GM21423 (cell line): ENCODE data around the gene MNT.
"Not testable (repeated sequence)": the region's sequence is repeated elsewhere in the genome, so short reads cannot be mapped to it uniquely, and the experiment has no call there.

Source experiments
- ATAC-seq: cut with Tn5 transposase; IDR thresholded peaks from one replicate; pipeline ENCODE4 v1.9.1; 2021; ENCODE audit warnings: mild to moderate bottlenecking, moderate library complexity; ENCODE audit not compliant: unreplicated experiment

Gene MNT, protein sequence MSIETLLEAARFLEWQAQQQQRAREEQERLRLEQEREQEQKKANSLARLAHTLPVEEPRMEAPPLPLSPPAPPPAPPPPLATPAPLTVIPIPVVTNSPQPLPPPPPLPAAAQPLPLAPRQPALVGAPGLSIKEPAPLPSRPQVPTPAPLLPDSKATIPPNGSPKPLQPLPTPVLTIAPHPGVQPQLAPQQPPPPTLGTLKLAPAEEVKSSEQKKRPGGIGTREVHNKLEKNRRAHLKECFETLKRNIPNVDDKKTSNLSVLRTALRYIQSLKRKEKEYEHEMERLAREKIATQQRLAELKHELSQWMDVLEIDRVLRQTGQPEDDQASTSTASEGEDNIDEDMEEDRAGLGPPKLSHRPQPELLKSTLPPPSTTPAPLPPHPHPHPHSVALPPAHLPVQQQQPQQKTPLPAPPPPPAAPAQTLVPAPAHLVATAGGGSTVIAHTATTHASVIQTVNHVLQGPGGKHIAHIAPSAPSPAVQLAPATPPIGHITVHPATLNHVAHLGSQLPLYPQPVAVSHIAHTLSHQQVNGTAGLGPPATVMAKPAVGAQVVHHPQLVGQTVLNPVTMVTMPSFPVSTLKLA

GRCh38 chr17:2400877-2401425 lies at the start of gene MNT:
MNT (minus strand) TSS chr17:2401060; CDS start chr17:2400712, 348 bp downstream.
- peak; percentile 27 for ATAC-seq

GRCh38 chr17:2450016-2450650 lies 49.3 kb upstream of the MNT start:
- ATAC-seq = no peak

DNA sequence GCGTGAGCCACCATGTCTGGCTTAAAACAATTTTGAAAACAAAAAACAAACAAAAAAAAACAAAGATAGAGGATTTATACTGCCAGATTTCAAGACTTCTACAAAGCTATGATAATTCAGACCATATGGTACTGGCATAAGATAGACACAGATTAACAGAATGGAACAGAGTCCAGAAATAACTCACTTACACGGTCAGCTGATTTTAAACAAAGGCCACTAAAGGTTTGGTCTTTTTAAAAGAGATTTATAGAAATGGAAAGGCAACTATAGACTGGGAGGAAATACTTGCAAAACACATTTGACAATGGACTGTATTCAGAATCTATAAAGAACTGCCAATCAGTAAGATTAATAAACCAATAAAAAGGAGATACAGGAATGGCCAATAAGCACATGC lies 48.6 kb upstream of the MNT start:
- ATAC-seq = no peak

DNA sequence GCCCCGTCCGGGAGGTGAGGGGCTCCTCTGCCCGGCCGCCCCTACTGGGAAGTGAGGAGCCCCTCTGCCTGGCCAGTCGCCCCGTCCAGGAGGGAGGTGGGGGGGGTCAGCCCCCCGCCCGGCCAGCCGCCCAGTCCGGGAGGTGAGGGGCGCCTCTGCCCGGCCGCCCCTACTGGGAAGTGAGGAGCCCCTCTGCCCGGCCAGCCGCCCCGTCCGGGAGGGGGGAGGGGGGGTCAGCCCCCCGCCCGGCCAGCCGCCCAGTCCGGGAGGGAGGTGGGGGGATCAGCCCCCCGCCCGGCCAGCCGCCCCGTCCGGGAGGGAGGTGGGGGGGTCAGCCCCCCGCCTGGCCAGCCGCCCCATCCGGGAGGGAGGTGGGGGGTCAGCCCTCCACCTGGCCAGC lies 46.6 kb upstream of the MNT start:
- not testable (repeated sequence) for ATAC-seq

DNA sequence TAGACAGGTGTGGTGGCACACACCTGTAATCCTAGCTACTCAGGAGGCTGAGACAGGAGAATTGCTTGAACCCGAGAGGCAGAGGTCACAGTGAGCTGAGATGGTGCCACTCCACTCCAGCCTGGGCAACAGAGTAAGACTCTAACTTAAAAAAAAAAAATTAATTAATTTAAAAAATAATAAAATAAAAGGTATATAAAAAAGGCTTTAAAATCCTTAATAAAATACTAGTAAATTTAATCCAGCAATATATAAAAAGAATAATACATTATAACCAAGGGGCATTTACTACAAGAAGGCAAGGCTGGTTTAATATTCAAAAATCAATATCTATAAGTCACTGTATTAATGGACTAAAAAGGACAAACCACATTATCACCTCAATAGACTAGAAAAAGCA lies 44.8 kb upstream of the MNT start:
- no peak for ATAC-seq

- ATAC-seq = no peak
Measured at GRCh38 chr17:2444382-2444781, 43.5 kb upstream of the MNT start.

- no peak for ATAC-seq
Measured at GRCh38 chr17:2442166-2442565, 41.3 kb upstream of the MNT start.

GRCh38 chr17:2440930-2441329 lies 40.1 kb upstream of the MNT start:
- no peak for ATAC-seq

GRCh38 chr17:2439997-2440396 lies 39.1 kb upstream of the MNT start:
- ATAC-seq = not testable (repeated sequence)

- no peak for ATAC-seq
Measured at GRCh38 chr17:2438823-2439222, 38.0 kb upstream of the MNT start.

- no peak for ATAC-seq
Measured at GRCh38 chr17:2436316-2436905, 35.6 kb upstream of the MNT start.

DNA sequence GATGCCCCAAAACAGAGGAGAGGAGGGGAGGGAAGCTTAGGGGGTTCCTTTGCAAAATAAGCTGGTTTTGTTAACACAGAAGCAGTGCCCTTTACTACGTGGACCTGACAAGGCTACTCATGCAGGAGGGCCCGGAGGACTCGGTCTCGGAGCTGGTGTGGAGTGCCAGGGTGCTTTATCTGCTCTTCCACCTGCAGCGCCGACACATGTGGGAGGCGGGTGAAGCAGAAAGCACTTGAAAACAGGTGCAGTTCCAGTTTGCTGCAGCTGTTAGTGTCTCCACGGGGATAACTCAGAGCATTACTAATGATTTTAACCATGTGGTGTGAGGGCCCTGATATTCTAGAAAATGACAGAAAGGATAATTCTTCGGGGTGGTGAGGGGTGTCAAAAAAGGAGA lies 35.0 kb upstream of the MNT start:
- no peak for ATAC-seq

GRCh38 chr17:2435181-2435741 lies 34.4 kb upstream of the MNT start:
- ATAC-seq = no peak

DNA sequence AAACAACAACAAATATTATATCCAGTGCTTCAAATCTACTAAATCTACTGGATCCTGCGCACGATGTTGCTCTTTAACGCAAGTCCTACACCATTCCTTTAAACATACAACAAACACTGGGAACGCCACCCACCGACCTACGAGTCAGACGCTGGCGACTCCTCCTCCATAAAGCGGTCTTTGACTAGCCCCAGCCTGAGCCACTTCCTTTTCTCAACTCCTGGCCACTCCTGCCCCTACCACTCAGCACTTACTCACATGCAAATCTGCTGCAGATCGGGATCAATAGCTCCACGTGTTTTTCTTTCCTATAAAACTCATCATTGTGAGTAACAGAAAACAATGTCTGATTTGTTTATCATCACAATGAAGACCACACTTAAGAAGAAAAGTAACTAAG lies 32.8 kb upstream of the MNT start:
- ATAC-seq = no peak

- no peak for ATAC-seq
Measured at GRCh38 chr17:2427910-2428309, 27.1 kb upstream of the MNT start.

GRCh38 chr17:2427215-2427614 lies 26.4 kb upstream of the MNT start:
- ATAC-seq = no peak

GRCh38 chr17:2423271-2423670 lies 22.4 kb upstream of the MNT start:
- ATAC-seq = no peak

GRCh38 chr17:2421315-2422147 lies 20.7 kb upstream of the MNT start:
- no peak for ATAC-seq

- ATAC-seq = no peak
Measured at GRCh38 chr17:2420176-2420575, 19.3 kb upstream of the MNT start.

- no peak for ATAC-seq
Measured at GRCh38 chr17:2419486-2419885, 18.6 kb upstream of the MNT start.
